HS-5 (cell line): ENCODE data around the gene ADGRG2.
"Not testable (repeated sequence)": the region's sequence is repeated elsewhere in the genome, so short reads cannot be mapped to it uniquely, and the experiment has no call there.

Source experiments
- DNase-seq: peaks from one replicate; pipeline ENCODE4 v3.0.0-alpha.2; 2012; ENCODE audit warnings: low read depth

The ADGRG2 gene

GRCh38 chrX:19075754-19076153, 46.5 kb downstream of the ADGRG2 start:
- no peak for DNase-seq

DNA sequence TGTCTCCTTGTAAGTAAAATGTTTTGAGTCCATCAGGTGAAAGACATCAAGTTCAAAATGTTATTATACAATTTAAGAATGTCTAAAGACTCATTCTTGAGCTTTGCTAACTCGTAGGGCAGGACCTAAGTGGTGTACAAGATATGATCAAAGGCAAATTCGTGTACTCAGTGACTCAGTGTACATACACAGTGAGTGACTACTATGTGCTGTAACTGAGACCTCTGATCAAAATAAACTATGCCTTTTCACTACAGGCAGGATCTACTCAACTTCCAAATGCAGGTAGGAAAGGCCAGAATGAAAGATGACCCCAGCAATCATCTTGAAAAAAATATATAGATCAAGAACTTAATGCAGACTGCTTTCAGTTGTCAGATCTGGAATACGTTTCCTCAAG, 49.9 kb downstream of the ADGRG2 start:
- DNase-seq, result no peak

GRCh38 chrX:19070555-19070994, 51.7 kb downstream of the ADGRG2 start:
- no peak for DNase-seq

- not testable (repeated sequence) for DNase-seq
Measured at GRCh38 chrX:19066987-19067386, 55.3 kb downstream of the ADGRG2 start.

DNA sequence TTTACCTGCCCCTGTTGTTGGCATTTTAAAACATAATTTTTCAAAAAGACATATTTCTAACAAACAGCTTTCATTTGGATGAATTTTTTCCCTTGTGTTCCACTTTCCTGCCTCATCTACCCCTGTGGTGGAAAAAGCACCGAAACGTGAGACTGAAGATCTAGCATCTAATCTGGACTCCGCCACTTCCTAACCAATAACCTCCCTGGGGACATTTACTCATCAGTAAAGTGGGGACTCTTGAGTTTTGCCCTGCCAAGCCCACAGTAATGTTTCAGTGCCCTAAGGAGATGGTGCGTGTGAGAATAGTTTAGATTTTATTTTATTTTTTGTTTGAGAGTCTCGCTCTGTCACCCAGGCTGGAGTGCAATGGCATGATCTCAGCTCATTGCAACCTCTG, 56.7 kb downstream of the ADGRG2 start:
- DNase-seq, result no peak

DNA sequence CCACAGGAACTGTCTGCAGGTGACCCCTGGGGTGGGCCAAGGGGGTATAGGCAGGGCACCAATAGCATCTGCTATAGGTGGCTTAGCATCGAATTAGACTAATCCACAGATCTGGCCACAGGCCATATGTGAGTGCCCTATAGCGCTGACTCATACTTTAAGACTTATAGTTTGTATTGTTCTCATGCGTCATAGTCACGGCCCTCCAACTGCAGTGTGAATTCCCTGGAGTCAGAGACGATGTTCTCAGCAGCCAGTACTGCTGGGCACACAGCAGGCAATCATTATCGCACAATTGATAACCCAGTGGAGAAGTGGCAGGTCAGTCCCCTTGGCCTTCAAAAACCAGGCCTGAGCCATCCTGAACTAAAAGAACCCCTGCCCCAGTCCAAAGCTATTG, 58.1 kb downstream of the ADGRG2 start:
- peak; percentile 63 for DNase-seq

- DNase-seq, result no peak
Measured at GRCh38 chrX:19063030-19063429, 59.2 kb downstream of the ADGRG2 start.

DNA sequence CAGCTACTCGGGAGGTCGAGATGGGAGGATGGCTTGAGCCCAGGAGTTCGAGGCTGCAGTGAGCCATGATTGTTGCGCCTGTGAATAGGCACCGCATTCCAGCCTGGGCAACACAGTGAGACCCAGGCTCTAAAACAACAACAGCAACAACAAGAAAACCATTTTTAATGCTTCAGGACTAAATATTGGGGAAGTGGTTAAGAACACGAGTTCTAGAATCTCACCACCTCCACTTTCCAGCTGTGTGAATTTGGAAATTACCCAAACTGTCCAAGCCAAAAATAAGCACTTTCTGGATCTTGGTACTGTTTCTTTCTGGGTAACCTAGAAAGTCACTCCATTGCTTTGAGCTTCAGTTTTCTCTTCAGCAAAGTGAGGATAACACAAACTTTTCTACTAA, 63.2 kb downstream of the ADGRG2 start:
- DNase-seq, result no peak

GRCh38 chrX:19057856-19058255, 64.4 kb downstream of the ADGRG2 start:
- DNase-seq, result no peak

- DNase-seq, result no peak
Measured at GRCh38 chrX:19049110-19049509, 73.2 kb downstream of the ADGRG2 start.

GRCh38 chrX:19046343-19047215, 75.7 kb downstream of the ADGRG2 start:
- no peak for DNase-seq

- DNase-seq, result no peak
Measured at GRCh38 chrX:19040373-19040772, 81.9 kb downstream of the ADGRG2 start.

DNA sequence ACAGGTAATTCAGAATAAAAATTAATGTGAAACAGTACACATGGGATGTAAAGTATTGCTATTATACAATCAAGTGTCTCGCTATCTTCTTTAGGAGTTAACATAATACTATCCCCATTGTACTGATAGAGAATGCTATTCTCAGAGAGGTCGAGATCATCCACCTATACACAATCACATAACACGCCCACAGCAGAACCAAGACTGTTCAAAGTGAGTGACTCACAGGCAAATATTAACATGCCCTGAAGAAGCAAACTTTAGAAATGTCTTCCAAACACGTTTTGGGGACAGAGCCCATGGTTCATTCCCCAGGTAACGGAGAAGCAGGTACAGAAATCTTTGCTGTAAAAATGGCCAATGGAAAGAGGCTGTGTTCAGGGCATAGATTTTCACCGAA, 88.2 kb downstream of the ADGRG2 start:
- no peak for DNase-seq

DNA sequence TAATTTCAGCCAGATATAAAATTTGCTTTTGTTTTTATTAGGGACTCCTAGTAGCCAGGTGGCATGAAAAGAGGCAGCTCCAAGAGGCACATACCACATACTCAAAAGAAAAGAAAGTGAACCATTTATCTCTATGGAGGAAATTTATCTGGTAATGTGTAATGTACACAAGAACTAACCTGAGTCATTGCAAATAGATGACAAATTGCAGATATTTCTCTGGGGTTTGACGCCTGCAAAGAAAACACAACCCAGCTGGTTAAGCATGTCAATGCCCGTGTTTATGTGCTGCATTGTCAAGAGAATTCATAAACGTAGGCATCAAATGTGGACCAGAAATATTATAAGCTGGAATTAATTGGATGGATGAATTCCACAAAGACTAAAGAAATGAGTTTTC, 91.5 kb downstream of the ADGRG2 start:
- DNase-seq, result no peak

GRCh38 chrX:19028560-19028959, 93.7 kb downstream of the ADGRG2 start:
- DNase-seq, result no peak

- no peak for DNase-seq
Measured at GRCh38 chrX:19024366-19024765, 97.9 kb downstream of the ADGRG2 start.

DNA sequence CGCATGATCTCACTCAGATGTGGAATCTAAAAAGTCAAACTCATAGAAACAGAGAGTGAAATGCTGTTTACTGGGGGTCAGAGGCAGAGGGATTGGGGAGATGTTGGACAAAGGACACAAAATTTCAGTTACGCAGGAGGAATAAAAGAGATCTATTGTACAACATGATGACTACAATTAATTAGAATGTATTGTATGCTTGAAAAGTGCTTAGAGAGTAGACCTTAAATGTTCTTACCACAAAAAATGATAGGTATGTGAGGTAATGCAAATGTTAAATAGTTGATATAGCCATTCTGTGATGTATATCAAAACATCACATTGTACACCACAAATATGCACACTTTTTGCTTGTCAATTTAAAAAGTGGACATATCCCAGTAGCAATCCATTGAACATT, 102.3 kb downstream of the ADGRG2 start:
- DNase-seq, result no peak

DNA sequence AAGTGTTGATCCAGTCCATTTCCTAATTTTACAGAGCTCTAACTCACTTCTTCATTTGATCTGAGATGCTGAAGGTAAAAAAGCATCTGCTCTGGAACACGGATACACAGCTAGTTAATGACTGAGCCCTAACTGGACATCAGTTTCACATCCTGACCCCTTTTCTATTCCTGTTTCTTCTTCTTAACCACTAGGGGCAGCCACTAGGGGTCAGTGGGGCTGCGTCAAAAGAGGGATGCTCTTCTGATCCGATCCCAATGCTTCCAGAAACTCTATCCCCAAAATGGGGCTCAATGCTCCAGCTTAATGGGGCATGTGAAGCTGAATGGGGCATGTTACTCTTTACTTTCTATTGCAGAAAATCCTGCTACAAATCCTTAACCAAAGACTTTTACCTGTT, 105.0 kb downstream of the ADGRG2 start:
- DNase-seq, result no peak

DNA sequence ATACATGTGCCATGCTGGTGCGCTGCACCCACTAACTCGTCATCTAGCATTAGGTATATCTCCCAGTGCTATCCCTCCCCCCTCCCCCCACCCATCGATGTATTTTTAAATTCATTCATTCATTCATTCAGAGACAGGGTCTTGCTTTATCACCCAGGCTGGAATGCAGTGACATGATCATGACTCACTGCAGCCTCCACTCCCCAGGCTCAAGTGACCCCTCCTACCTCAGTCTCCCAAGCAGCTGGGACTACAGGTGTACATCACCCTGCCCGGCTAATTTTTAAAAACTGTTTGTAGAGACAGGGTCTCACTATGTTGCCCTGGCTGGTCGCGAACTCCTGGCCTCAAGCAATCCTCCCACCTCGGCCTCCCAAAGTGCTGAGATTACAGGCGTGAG, 105.7 kb downstream of the ADGRG2 start:
- not testable (repeated sequence) for DNase-seq

DNA sequence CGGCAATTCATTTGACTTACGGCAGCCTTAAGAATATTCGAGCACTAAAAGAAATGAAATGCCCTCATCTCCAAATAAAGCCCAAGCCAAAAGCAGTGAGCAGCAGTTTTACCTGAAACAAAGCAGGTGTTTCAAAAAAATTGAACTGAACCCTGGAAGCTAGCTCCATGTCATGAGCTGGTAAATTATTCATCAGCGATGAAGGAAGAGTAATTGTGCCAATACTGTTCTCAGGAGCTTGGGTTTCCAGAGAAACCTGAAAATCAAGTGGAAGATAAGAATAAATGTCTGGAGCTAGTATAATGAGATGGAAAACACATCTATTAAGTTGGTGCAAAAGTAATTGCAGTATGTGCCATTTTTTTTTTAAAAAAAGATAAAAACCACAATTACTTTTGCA, 114.4 kb downstream of the ADGRG2 start:
- no peak for DNase-seq

DNA sequence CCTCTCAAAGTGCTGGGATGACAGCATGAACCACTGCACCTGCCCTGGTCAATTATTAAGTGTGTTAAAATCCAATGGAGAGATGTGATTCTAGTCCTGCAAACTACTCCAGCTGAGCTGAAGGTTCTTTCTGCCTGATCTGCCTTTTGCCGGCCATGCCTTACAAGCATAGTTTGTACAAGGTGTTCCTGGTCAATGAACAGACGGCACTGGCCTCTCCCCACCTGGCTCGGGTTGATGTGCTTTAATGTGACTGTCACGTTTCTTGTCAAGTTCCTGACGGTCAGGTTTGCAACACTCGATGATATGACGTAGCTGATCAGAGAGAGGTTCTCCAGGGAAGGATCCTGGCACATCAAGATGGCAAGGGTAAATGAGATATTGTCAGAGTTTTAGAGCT, 115.3 kb downstream of the ADGRG2 start:
- no peak for DNase-seq

DNA sequence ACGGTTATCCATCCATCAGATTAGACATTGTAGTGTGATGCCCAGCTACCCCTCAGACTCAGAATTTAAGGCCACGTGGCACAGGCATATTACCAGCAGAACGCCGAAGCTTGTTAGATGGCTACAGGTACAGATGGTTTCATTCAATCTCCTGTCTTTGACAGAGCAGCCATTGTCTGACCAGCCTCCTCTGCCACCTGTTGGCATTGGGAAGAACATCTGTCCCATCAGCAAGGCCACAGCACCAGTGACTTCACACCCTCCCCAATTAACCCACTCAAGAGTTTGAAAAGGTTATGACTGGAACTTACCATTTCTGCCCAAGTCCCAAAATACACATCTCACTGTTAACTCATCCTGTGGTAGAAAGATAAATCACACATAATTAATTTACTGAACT, 116.4 kb downstream of the ADGRG2 start:
- DNase-seq, result no peak

DNA sequence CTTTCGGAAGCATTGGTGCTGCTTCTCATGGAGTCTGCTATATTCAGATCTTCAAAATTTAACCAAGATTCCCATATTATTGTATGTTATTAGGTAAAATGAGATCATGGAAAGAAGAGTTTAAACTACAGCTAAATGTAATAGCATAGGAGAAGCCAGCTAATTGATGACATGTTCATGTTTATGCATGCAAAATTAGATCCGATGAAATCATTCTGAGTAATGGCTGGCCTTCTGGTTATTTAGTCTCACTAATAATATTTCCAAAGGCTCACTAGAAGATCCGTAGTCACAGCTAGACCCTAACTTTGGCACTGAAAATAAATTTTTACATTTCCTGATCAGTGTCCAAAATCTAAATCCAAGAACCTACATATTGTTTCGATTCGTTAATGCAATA, 118.5 kb downstream of the ADGRG2 start:
- DNase-seq, result no peak

GRCh38 chrX:18998653-18999052, 123.6 kb downstream of the ADGRG2 start:
- DNase-seq, result no peak
